ENCODE measurements around the gene GDF7.

DNA sequence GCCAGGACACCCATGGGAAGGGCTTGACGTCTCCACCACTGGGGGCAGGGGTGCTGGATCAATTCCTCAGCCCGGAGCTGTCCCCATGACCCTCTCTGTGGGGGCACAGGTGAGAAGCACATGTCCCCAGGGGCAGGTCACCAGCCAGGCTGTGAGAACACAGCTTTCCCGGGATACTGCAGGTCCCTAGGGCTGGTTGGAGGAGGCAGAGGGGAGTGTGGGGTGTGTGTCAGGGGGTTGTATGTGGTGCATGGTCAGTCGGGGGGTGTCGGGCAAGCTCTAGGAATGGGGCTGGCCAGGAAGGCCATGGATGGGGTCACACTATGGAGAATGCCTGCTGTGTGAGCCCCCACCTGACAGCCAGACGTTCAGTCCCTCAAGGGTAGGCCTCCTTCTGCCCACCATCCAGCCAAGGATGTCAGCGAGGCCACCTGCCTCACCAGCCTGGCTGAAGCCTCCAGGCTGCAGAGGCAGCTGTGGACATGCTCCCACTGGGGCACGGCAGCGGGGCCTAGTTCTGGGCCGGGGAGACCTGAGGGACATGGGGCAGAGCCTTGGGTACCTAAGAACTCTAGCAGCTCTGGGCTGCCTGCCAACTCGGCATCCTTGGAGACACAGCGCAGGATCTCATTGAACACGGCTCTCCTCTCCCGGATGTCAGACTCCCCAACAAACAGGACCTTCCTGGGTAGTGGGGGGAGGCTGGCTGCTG lies 26.4 kb upstream of the GDF7 start:
- TF ChIP-seq, protein P1, sequence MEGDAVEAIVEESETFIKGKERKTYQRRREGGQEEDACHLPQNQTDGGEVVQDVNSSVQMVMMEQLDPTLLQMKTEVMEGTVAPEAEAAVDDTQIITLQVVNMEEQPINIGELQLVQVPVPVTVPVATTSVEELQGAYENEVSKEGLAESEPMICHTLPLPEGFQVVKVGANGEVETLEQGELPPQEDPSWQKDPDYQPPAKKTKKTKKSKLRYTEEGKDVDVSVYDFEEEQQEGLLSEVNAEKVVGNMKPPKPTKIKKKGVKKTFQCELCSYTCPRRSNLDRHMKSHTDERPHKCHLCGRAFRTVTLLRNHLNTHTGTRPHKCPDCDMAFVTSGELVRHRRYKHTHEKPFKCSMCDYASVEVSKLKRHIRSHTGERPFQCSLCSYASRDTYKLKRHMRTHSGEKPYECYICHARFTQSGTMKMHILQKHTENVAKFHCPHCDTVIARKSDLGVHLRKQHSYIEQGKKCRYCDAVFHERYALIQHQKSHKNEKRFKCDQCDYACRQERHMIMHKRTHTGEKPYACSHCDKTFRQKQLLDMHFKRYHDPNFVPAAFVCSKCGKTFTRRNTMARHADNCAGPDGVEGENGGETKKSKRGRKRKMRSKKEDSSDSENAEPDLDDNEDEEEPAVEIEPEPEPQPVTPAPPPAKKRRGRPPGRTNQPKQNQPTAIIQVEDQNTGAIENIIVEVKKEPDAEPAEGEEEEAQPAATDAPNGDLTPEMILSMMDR (optimal IDR thresholded peaks at IDR 0.05 in 1 of 3, IDR thresholded peaks at IDR 0.05 in 1 of 3, conservative IDR thresholded peaks at IDR 0.05 in 1 of 3; ENCODE audit: extremely low read depth in 1 of 3, insufficient read depth in 2 of 3, low read length in 3 of 3): no peak
- no peak for TF ChIP-seq EZH2 (IDR thresholded peaks at IDR 0.05; ENCODE audit: low read length)
